Raji (cell line): ENCODE results near the gene ZNF555.

Experiments used
- POLR2A ChIP-seq: IDR thresholded peaks from 2 replicates; pipeline ENCODE4 v1.6.1; 2011; ENCODE audit warnings: low read depth, low read length, control low read depth; ENCODE audit not compliant: insufficient read depth

Gene ZNF555

GRCh38 chr19:2841855-2842574 lies 740 bp downstream of the ZNF555 start:
- TF ChIP-seq POLR2A: no peak

- TF ChIP-seq POLR2A: no peak
Observed at GRCh38 chr19:2845107-2845506, 3.8 kb downstream of the ZNF555 start.

GRCh38 chr19:2846180-2846894 lies 5.1 kb downstream of the ZNF555 start:
- no peak for TF ChIP-seq POLR2A

GRCh38 chr19:2847507-2847906 lies 6.2 kb downstream of the ZNF555 start:
- no peak for TF ChIP-seq POLR2A

GRCh38 chr19:2848616-2849015 lies 7.3 kb downstream of the ZNF555 start:
- TF ChIP-seq POLR2A: no peak

GRCh38 chr19:2850256-2850925 lies 9.1 kb downstream of the ZNF555 start:
- no peak for TF ChIP-seq POLR2A

- TF ChIP-seq POLR2A: no peak
Observed at GRCh38 chr19:2852598-2852997, 11.3 kb downstream of the ZNF555 start.

- no peak for TF ChIP-seq POLR2A
Observed at GRCh38 chr19:2853015-2853606, 11.8 kb downstream of the ZNF555 start.

GRCh38 chr19:2854849-2855248 lies 13.6 kb downstream of the ZNF555 start:
- no peak for TF ChIP-seq POLR2A

- no peak for TF ChIP-seq POLR2A
Observed at GRCh38 chr19:2856457-2857050, 15.3 kb downstream of the ZNF555 start.

GRCh38 chr19:2858864-2859263 lies 17.6 kb downstream of the ZNF555 start:
- no peak for TF ChIP-seq POLR2A

GRCh38 chr19:2863816-2864215 lies 22.5 kb downstream of the ZNF555 start:
- no peak for TF ChIP-seq POLR2A

GRCh38 chr19:2865334-2866100 lies 24.2 kb downstream of the ZNF555 start:
- no peak for TF ChIP-seq POLR2A

GRCh38 chr19:2866495-2867024 lies 25.3 kb downstream of the ZNF555 start:
- TF ChIP-seq POLR2A: no peak

GRCh38 chr19:2867025-2867991 lies 26.0 kb downstream of the ZNF555 start, which contains the start of gene ZNF556:
ZNF556 (plus strand) TSS chr19:2867335; CDS start chr19:2867422, 87 bp downstream.
- no peak for TF ChIP-seq POLR2A
